Transverse colon (tissue), 4 donors: ENCODE results near the gene DLL1. TPM values are rescaled to one million over a fixed set of nuclear protein-coding genes. Genes with fewer than 3 reads are reported as not detected.

Experiments
- DNase-seq: peaks from one replicate; pipeline ENCODE4 v3.0.0-alpha.2; 2019
- H3K27ac ChIP-seq, 4 donors: fragments of 200-600 bp; sonication (generic); 2 replicates each; pipeline ENCODE4 v1.5.1; 2016 to 2018; ENCODE audit warnings: inconsistent platforms in 4 of 4
- H3K27me3 ChIP-seq: fragments of 200-600 bp; sonication (generic); 2 replicates; pipeline ENCODE4 v1.5.1; 2017; ENCODE audit warnings: inconsistent platforms
- H3K36me3 ChIP-seq, 4 donors: fragments of 200-600 bp; sonication (generic); 2 replicates each; pipeline ENCODE4 v1.5.1; 2017 to 2019; ENCODE audit warnings: inconsistent platforms in 4 of 4
- H3K4me1 ChIP-seq, 4 donors: fragments of 200-600 bp; sonication (generic); 2 replicates each; pipeline ENCODE4 v1.5.1; 2017 to 2020; ENCODE audit warnings: inconsistent platforms in 4 of 4
- H3K4me3 ChIP-seq, 4 donors: fragments of 200-600 bp; sonication (generic); 1 replicate in 1 of 4; 2 replicates in 3 of 4; pipeline versions ENCODE4 v1.5.1 to v1.6.1; 2017 to 2019; ENCODE audit warnings: inconsistent platforms in 4 of 4
- H3K9me3 ChIP-seq, 2 donors: fragments of 200-600 bp; sonication (generic); 2 replicates each; pipeline ENCODE4 v1.5.1; 2017 to 2019; ENCODE audit warnings: inconsistent platforms in 2 of 2
- EP300 ChIP-seq: sonication (generic); formaldehyde crosslinking; IDR thresholded peaks from one replicate; pipeline ENCODE4 v1.6.1; 2017; ENCODE audit warnings: antibody characterized with exemption, low read depth
- POLR2A ChIP-seq: fragments of 450-650 bp; IDR thresholded peaks from one replicate; pipeline ENCODE4 v1.6.1; 2016; ENCODE audit warnings: antibody characterized with exemption, mild to moderate bottlenecking, moderate library complexity
- POLR2AphosphoS5 ChIP-seq, 3 donors: sonication (generic); formaldehyde crosslinking; IDR thresholded peaks; one replicate each; pipeline ENCODE4 v1.6.1; 2016; ENCODE audit warnings: antibody characterized with exemption in 3 of 3
- WGBS, 2 donors: methylation state at CpG; one replicate each; pipeline ENCODE4 v1.1.5; 2018; ENCODE audit warnings: low coverage in 1 of 2; 5-methylcytosine and 5-hydroxymethylcytosine counted together
- in situ Hi-C, 4 donors: fragments of 200-750 bp; cut with MboI; loops; one replicate each; pipeline versions ENCODE4 v1.15.0 to v1.15.1; 2017; ENCODE audit warnings: low sequenced_read_pairs in 3 of 4, low pct_ligation_motif_present in 1 of 4, low pct_unique_long_range_greater_than_20kb in 1 of 4
- intact Hi-C: fragments of 100-400 bp; cut with DNase I; formaldehyde crosslinking; loops from one replicate; pipeline ENCODE4 v1.15.1; 2023; ENCODE audit warnings: low total_unique reads
- total RNA-seq, 4 donors: library from RNA; depleted of rRNA; stranded (reverse); fragments of >200 nt; gene quantifications; one replicate each; pipeline ENCODE4 v1.1.0, GENCODE V29; 2016
- TF ChIP-seq, protein P1 (sequence below), 5 experiments: fragments of 200-600 bp in 3 of 5; fragments of 450-650 bp in 2 of 5; sonication (generic) in 3 of 5; IDR thresholded peaks; 1 replicate in 2 of 5; 2 replicates in 3 of 5; pipeline ENCODE4 v1.5.1; 2016 to 2017; ENCODE audit warnings: antibody characterized with exemption in 5 of 5, inconsistent platforms in 3 of 5, mild to moderate bottlenecking in 2 of 5, moderate library complexity in 1 of 5

Gene DLL1
- total RNA-seq, 4 donors from 2014 or later: 15.0 to 46.2 (median 25.9) TPM

DNA sequence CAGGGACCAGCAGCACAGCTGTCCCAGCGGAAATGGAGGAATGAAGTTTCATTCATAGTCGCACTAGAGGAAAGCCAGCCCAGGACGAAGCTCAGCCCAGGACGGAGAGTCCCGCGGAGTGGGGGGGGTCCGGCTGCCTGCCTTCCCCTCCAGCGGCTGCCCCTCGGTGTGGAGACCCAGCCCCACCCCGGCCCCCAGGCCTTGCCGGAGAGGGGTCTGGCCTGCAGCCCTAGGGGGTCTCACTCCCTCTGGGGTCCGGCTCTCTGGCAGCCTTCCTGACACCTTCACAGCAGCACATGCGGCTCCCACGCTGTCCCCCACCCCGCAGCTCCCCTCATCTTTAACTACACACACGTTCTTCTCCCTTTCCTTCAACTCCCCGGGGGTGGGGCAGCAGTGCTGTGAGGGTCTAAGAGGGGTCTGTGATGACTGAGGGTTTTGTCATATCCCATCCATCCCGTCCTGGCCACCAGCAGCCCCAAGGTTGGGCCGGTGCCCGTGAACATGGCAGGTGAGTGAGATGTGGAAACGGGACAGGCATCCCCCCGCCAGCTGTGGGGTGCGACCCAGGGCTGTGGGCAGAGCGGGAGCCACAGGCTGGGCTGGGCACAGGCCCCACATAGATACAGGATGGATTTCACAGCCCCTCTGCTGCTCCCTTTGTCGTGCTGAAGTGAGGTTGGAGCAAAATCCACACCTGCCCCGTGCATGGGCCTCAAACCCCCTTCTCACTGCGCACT lies 41.8 kb downstream of the DLL1 start:
- no peaks in the 10 kb centered on the region for H3K4me1 ChIP-seq
- H3K27ac ChIP-seq: no peak overlapping the region
- H3K36me3 ChIP-seq: no peaks in the 10 kb centered on the region
- DNase-seq: no peak
- intact Hi-C loops (no loop called here), in situ Hi-C loops (no loop called here)
- H3K27me3 ChIP-seq: peaks cover 4% of the 10 kb centered on the region
- no peak overlapping the region for H3K4me3 ChIP-seq
- 80 to 82% methylated on average over 8 to 26 of the region's 27 CpGs for WGBS, 2 donors
- H3K9me3 ChIP-seq: no peaks in the 10 kb centered on the region
- TF ChIP-seq, protein P1, sequence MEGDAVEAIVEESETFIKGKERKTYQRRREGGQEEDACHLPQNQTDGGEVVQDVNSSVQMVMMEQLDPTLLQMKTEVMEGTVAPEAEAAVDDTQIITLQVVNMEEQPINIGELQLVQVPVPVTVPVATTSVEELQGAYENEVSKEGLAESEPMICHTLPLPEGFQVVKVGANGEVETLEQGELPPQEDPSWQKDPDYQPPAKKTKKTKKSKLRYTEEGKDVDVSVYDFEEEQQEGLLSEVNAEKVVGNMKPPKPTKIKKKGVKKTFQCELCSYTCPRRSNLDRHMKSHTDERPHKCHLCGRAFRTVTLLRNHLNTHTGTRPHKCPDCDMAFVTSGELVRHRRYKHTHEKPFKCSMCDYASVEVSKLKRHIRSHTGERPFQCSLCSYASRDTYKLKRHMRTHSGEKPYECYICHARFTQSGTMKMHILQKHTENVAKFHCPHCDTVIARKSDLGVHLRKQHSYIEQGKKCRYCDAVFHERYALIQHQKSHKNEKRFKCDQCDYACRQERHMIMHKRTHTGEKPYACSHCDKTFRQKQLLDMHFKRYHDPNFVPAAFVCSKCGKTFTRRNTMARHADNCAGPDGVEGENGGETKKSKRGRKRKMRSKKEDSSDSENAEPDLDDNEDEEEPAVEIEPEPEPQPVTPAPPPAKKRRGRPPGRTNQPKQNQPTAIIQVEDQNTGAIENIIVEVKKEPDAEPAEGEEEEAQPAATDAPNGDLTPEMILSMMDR (IDR thresholded peaks at IDR 0.05): no peak
- TF ChIP-seq EP300: no peak
- TF ChIP-seq POLR2A: no peak
- TF ChIP-seq POLR2AphosphoS5 (IDR thresholded peaks at IDR 0.05): no peak

DNA sequence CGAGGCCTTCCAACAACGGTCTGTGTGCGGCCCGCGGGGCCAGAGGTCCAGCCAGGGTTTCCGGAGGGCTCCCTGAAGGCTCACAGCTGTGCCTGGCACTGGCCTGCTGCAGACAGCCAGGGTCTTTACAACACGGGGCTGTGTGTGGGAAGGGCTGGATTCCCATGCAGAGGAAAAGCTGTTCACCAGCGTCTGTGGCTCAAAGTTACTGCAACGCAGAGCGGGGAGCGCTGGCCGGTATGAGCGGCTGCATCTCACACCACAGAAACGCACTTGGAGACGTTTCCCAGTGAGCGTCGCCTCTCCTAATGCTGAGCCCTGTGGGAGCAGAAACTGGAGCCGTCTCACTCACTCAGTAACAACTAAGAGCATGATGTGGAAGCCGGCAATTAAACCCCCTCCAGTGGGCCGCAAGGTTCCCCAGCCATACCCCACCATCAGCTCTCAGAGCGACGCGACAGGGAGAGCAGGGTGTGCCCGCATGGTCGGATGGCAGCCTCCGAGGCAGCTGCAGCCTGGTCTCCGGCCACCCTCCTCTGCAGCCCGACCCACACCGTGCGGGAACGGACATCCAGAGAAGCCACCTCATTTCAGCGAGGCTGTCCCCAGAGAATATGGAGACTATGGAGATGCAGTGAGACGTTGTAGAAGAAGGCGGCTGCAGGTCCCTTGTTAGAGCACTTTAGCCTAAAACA lies 42.6 kb downstream of the DLL1 start:
- intact Hi-C loops: no loop called here
- in situ Hi-C loops: no loop called here
- Histone ChIP-seq H3K9me3 (no peaks in the 10 kb centered on the region), H3K36me3 (no peaks in the 10 kb centered on the region), H3K27me3 (peaks cover 4% of the 10 kb centered on the region), H3K27ac (no peak overlapping the region), H3K4me1 (no peaks in the 10 kb centered on the region), H3K4me3 (no peak overlapping the region)
- WGBS, 2 donors: 70 to 85% methylated on average over 8 to 34 of the region's 34 CpGs
- no peak for DNase-seq
- no peak for TF ChIP-seq POLR2A
- TF ChIP-seq POLR2AphosphoS5 (IDR thresholded peaks at IDR 0.05): no peak
- no peak for TF ChIP-seq EP300
- TF ChIP-seq, protein P1 (IDR thresholded peaks at IDR 0.05): no peak

DNA sequence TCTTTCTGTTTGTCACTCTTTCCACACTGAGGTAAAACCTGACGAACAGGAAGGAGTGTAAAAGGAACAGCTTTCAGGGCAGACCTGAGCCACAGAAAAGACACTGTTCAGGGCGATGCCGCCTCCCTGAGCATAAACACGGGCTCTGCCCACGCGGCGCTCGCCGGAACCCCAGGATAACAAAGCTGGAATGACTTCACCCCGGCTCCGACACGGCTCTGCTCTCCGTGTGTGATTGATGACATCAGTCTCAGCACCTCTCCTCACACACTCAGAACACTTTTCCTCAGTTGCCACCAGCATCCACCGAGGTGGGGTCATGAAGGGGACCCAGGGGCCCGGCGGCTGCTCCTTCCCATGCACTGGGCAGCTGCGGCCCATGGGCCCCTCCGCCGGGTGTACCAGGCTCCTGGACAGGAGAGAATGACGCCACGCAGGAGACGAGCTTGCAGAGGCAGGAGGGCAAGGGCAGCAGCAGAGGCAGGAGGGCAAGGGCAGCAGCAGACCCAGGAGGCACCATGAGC lies 43.6 kb downstream of the DLL1 start:
- no peak for TF ChIP-seq EP300
- TF ChIP-seq POLR2AphosphoS5 (IDR thresholded peaks at IDR 0.05): no peak
- TF ChIP-seq POLR2A: no peak
- TF ChIP-seq, protein P1 (IDR thresholded peaks at IDR 0.05): no peak

DNA sequence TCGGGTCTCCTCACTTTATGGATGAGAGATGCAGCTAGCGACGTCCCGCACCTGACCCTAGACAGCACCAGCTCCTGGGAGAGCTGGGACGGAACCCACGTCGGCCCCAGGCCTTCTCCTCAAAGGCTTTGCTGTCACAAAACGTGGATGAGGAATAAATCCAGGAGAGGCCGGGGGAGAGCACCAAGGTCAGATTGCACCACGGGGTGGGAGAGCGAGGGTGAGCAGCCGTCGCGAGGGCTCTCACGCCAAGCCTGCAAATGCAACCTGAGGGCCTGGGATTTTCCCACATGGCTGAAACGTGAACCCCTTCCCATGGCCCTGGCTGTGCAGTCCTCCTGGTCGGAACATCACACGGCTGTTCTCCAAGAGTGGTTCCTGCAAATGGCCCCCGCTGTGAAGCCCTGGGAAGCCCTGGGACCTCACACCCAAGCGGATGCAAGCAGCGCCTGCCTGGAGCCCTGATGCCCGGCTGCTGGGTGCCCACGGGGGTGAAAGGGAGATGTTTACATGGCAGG lies 45.3 kb downstream of the DLL1 start:
- in situ Hi-C loops (no loop called here), intact Hi-C loops (no loop called here)
- Histone ChIP-seq H3K27ac (no peak overlapping the region), H3K27me3 (peaks cover 4% of the 10 kb centered on the region), H3K4me1 (no peaks in the 10 kb centered on the region), H3K36me3 (no peaks in the 10 kb centered on the region), H3K4me3 (no peak overlapping the region), H3K9me3 (no peaks in the 10 kb centered on the region)
- TF ChIP-seq EP300: no peak
- TF ChIP-seq POLR2AphosphoS5 (IDR thresholded peaks at IDR 0.05): no peak
- TF ChIP-seq, protein P1 (IDR thresholded peaks at IDR 0.05): no peak
- TF ChIP-seq POLR2A: no peak
- no peak for DNase-seq
- 86% methylated on average over 22 of the region's 23 CpGs; no CpG with 5 or more reads in 1 of the 2 donors for WGBS, 2 donors

More for the DNA sequence above, 43.6 kb downstream of the DLL1 start:
- H3K4me1 ChIP-seq: no peaks in the 10 kb centered on the region
- H3K27me3 ChIP-seq: peaks cover 4% of the 10 kb centered on the region
- intact Hi-C loops: no loop called here
- in situ Hi-C loops: no loop called here
- H3K27ac ChIP-seq: no peak overlapping the region
- no peak for DNase-seq
- H3K4me3 ChIP-seq: no peak overlapping the region
- 61% methylated on average over 21 of the region's 22 CpGs; no CpG with 5 or more reads in 1 of the 2 donors for WGBS, 2 donors
- no peaks in the 10 kb centered on the region for H3K9me3 ChIP-seq
- H3K36me3 ChIP-seq: no peaks in the 10 kb centered on the region
